ENCODE results near the gene SETD7. TPM values are rescaled to one million over a fixed set of nuclear protein-coding genes. Genes with fewer than 3 reads are reported as not detected.

The SETD7 gene
- total and polyA plus RNA-seq, 2 of the 8 experiments (the other 6 are each of a cell fraction or from before 2014, with no cell fraction given) = 1.5 to 4.6 TPM

DNA sequence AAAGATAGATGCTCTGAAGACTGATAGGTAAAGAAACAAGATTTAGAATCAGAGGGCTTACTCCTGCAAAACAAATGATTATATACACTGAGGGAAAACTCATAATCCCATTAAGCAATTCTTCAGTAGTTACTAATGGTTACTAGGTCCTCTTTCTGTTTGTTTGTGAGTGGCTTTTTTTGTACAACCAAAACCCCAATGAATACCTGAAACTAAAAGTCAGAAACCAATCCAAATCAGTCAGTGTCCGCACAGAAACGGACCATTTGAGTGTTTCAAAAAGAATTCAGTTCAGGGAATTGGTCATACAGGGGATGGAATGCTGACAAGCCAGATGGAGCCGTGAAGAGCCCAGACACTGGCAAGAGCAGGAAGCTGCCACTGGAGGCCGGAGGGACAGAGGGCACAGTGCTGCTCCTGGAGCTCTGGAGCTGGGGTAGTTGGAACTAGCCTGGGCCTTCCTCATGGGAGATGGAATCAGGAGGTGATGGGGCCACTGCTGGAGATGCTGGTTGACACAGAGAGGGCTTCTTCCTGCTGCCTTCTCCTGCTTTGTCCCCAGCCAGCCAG, 31.9 kb downstream of the SETD7 start (continued):
- no peak for TF ChIP-seq BCL11A (IDR thresholded peaks at IDR 0.05; ENCODE audit: low read depth in 2 of 2, low read length in 2 of 2)
- TF ChIP-seq RFX5 (IDR thresholded peaks at IDR 0.05; ENCODE audit: borderline replicate concordance, low read depth, low read length) = no peak
- no peak for TF ChIP-seq POLR2A (IDR thresholded peaks at IDR 0.05; ENCODE audit: control extremely low read depth in 1 of 2, low read depth in 2 of 2, low read length in 2 of 2)
- no peak for TF ChIP-seq SIN3A (conservative IDR thresholded peaks at IDR 0.05 in 1 of 2, IDR thresholded peaks at IDR 0.05 in 1 of 2; ENCODE audit: low read depth in 1 of 2, low read length in 2 of 2)
- TF ChIP-seq CREB1 (IDR thresholded peaks at IDR 0.05) = no peak
- TF ChIP-seq, protein P1, sequence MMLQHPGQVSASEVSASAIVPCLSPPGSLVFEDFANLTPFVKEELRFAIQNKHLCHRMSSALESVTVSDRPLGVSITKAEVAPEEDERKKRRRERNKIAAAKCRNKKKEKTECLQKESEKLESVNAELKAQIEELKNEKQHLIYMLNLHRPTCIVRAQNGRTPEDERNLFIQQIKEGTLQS (IDR thresholded peaks at IDR 0.05; ENCODE audit: insufficient read depth, low read depth, low read length) = no peak

All from H1 (cell line).